Measurements from ENCODE around the gene LRRC15.

LRRC15 gene

GRCh38 chr3:194384156-194384555, 14.6 kb upstream of the LRRC15 start:
- no peak for DNase-seq

GRCh38 chr3:194383276-194383940, 13.9 kb upstream of the LRRC15 start:
- DNase-seq: no peak

GRCh38 chr3:194382892-194383223, 13.3 kb upstream of the LRRC15 start:
- DNase-seq: no peak

- DNase-seq: no peak
Measured at GRCh38 chr3:194382196-194382891, 12.8 kb upstream of the LRRC15 start.

GRCh38 chr3:194381460-194381875, 11.9 kb upstream of the LRRC15 start:
- DNase-seq: peak; percentile 38

GRCh38 chr3:194380326-194380725, 10.8 kb upstream of the LRRC15 start:
- no peak for DNase-seq

- no peak for DNase-seq
Measured at GRCh38 chr3:194379651-194380050, 10.1 kb upstream of the LRRC15 start.

GRCh38 chr3:194379231-194379630, 9.7 kb upstream of the LRRC15 start:
- DNase-seq: no peak

GRCh38 chr3:194377708-194378107, 8.2 kb upstream of the LRRC15 start:
- no peak for DNase-seq

GRCh38 chr3:194376241-194376560, 6.7 kb upstream of the LRRC15 start:
- DNase-seq: no peak

- peak; percentile 63 for DNase-seq
Measured at GRCh38 chr3:194375473-194376240, 6.1 kb upstream of the LRRC15 start.

- no peak for DNase-seq
Measured at GRCh38 chr3:194374935-194375334, 5.4 kb upstream of the LRRC15 start.

GRCh38 chr3:194373899-194374298, 4.4 kb upstream of the LRRC15 start:
- DNase-seq: no peak

GRCh38 chr3:194373028-194373427, 3.5 kb upstream of the LRRC15 start:
- DNase-seq: no peak

- DNase-seq: no peak
Measured at GRCh38 chr3:194370753-194371152, 1.2 kb upstream of the LRRC15 start.

- DNase-seq: no peak
Measured at GRCh38 chr3:194368918-194369317, 625 bp downstream of the LRRC15 start.

GRCh38 chr3:194367992-194368841, 1.3 kb downstream of the LRRC15 start:
- no peak for DNase-seq

- no peak for DNase-seq
Measured at GRCh38 chr3:194365978-194366490, 3.5 kb downstream of the LRRC15 start.

- no peak for DNase-seq
Measured at GRCh38 chr3:194365526-194365925, 4.0 kb downstream of the LRRC15 start.

GRCh38 chr3:194364652-194365434, 4.7 kb downstream of the LRRC15 start:
- DNase-seq: no peak

- DNase-seq: no peak
Measured at GRCh38 chr3:194364314-194364651, 5.3 kb downstream of the LRRC15 start.

GRCh38 chr3:194360568-194360967, 9.0 kb downstream of the LRRC15 start:
- no peak for DNase-seq
